ENCODE data around the gene NIN.

Gene NIN, protein sequence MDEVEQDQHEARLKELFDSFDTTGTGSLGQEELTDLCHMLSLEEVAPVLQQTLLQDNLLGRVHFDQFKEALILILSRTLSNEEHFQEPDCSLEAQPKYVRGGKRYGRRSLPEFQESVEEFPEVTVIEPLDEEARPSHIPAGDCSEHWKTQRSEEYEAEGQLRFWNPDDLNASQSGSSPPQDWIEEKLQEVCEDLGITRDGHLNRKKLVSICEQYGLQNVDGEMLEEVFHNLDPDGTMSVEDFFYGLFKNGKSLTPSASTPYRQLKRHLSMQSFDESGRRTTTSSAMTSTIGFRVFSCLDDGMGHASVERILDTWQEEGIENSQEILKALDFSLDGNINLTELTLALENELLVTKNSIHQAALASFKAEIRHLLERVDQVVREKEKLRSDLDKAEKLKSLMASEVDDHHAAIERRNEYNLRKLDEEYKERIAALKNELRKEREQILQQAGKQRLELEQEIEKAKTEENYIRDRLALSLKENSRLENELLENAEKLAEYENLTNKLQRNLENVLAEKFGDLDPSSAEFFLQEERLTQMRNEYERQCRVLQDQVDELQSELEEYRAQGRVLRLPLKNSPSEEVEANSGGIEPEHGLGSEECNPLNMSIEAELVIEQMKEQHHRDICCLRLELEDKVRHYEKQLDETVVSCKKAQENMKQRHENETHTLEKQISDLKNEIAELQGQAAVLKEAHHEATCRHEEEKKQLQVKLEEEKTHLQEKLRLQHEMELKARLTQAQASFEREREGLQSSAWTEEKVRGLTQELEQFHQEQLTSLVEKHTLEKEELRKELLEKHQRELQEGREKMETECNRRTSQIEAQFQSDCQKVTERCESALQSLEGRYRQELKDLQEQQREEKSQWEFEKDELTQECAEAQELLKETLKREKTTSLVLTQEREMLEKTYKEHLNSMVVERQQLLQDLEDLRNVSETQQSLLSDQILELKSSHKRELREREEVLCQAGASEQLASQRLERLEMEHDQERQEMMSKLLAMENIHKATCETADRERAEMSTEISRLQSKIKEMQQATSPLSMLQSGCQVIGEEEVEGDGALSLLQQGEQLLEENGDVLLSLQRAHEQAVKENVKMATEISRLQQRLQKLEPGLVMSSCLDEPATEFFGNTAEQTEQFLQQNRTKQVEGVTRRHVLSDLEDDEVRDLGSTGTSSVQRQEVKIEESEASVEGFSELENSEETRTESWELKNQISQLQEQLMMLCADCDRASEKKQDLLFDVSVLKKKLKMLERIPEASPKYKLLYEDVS (N-terminal part only)

DNA sequence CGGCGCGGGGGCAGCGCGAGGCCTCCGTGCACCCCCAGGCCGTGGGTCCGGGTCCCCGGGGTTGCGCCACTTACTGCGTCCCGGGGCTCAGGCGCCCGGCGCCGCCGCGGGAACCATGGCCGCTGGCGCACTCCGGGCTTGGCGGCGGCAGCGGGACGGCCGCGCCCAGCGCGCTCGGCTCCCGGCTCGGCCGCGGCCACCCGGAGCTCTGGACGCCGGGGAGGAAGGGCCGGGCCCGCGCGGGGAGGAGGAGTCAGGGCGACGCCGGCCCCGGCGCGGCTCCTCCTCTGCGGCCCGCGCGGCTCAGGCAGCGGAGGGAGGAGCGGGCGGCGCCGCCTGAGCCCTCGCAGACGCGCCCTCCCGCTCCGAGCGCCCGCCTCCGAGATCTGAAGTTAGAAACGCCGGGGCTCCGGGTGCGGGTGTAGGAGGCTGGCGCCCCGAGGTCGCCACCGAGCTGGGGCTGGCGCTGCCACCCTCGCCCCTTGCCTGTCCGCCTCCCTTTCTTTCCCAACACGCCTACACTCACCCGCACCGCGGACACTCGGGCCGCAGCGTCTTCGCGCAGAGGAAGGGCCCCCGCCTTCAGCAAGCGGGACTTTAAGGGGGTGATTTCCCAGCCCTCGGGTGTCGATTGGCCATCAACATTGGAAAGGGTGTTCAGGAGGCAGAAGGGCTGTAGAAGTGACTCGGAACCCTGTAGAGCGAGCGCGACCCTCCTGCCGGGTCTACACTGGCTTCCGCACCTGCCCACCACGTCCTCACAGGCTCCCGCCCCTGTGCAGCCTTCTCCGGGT, at the start of gene NIN:
NIN (minus strand) TSS at position 231 of the 794 bp plus-strand sequence. CDS start 9,106 bp downstream, outside the sequence.
- DNase-seq = peak; percentile 76 to 83

DNA sequence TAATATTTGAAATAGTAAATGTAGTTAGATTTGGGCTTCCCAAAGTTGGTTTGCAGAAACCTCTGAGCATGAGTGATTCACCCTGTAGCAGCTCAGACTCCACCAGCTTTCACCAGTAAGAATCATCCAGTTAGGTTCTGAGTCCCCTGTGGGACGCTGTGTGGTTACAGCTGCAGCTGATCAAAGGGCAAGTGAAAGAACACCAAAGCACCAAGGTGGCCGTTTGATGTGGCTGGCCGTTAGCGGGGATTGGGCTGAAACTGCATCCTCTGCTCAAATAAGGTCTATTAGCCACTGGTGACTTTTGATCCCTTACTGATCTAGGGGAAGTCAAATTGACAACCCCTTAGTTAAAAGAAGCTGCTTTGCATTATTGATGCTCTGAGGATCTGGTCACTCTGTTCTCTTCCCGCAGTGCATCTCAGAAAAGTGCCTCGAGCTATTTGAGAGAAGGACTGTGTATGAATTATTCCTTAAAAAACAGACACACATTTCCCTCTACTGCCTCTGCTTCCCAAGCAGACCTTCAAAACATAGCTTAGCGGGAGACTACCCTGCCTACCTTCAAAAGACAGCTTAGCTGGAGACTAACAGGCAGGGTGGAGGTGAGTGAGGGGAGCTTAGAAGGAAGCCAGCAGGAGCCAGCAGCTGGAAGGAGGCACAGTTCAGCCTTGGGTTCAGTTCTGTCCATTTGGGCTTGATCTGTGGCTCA, 44.6 kb upstream of the NIN start:
- DNase-seq = peak; percentile 78 to 79

DNA sequence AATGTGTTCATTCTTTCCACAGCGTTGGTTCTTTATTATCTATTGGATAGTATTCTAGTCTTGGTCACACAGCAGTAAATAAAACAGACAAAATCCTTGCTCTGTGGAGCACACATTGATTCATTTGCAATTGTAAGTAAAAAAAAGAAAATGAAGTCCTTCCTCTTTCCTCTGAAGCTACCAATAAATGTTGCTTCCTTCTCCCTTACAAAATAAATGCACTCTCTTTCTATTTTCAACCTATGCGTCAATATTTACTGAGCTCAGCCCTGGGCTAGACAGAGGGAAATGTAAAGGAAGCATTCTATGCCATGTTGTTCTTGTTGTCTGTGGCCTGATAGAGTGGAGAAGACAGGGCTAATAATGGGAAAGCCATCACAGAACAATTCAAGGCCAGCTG, 43.8 kb upstream of the NIN start:
- DNase-seq = no peak

DNA sequence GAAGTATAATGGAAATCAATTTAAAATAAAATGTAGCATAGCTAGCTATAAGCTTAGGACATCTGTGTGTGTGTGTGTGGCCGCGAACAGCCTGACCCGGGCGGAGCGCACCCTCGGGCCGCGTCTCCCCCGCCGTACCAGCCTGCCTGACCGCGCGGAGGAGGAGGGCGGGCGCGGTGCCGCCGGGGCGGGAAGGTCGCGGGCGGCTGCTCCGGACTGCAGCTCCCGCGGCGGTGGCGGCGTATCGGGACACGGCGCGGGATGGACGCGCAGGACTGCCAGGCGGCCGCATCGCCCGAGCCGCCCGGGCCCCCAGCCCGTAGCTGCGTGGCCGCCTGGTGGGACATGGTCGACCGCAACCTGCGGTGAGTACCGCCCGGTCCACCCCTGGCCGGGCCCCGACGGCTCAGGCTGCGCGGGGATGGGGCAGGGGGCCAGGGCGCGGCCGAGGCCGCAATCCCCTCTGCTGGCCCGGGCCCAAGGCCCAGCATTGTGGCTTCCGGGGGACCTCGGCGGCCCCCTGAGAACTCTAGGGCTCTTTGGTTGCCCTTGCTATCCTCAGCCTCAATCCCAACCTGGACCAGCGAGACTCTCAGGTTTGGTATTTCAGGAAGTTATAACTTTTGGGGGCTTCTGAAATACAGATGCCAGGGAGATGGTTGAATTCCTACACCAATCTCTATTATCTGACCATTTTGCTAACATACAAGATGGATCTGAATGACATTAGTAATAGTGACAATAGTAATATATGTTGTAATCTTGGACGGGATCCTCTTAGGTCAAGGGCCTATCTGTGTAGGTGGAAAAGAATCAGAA, 41.2 kb upstream of the NIN start, which contains the start of gene ABHD12B:
ABHD12B (plus strand) TSS at position 140 of the 819 bp plus-strand sequence; CDS start at position 262, 122 bp downstream.
- DNase-seq = no peak

DNA sequence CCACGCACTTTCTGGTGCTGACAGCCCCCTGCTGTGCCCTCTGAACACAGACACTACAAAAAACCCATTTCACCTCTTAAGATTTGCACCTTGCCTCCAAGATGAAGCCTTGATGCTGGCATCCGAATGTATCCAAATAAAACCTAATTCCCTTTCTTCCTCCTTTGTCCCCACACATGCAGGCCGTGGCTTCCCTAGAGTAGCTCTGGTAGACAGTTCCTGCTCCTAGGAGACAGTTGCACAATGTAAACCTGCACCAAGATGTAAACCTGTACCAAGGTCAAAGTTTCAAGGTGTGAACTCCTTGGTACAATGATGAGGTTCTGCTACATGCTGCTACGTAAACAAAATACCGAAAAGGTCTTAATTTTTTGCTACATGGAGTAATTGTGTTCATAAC, 40.3 kb upstream of the NIN start:
- no peak for DNase-seq

DNA sequence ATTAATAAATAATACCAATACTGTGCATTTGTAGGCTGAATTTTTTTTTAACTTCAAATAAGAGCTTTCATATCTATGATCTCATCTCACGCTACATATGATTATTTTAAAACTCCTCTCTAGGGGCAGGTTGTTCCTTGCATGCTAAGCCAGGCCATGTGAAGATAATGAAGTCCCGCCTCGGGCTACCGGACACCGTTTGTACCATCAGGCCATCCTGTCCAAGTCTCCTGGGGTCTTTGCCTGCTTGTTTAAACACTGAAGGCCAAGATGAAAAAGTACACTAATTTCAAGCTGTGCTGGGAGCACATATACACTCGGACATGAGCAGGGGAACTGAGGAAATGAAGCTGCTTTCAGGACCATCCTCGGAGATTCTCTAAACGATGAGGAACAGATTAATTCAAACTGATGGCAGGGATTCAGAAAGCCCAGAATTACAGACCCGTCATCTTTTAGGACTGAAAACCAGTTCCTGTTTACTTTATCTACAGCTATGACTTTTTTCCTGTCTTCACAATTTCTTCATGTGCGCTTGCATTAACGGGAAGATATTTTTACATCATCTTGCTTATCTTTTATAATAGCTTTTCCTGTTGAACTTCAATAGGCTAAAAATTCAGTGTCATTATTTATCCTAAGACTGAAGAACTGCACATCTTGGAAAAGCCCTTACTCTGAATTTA, 34.6 kb upstream of the NIN start:
- no peak for DNase-seq

DNA sequence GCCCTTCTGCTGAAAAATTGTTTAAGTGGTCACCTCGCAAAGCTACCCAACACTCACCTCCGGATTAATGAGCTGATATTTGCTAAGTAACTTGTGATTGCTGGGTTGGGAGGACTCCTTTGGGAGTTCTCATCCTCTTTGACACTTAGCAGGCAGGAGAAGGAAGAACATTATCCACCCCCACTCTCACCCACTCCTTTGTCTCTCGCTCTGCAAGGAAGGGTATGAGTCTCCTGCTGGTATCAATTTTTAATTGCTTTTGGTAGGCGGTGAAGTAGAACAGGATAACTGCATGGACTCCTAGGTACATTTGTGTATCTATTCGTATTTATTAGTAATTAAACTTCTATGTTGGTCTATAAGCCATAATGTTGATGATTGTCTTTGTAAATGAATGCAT, 34.0 kb upstream of the NIN start:
- no peak for DNase-seq

DNA sequence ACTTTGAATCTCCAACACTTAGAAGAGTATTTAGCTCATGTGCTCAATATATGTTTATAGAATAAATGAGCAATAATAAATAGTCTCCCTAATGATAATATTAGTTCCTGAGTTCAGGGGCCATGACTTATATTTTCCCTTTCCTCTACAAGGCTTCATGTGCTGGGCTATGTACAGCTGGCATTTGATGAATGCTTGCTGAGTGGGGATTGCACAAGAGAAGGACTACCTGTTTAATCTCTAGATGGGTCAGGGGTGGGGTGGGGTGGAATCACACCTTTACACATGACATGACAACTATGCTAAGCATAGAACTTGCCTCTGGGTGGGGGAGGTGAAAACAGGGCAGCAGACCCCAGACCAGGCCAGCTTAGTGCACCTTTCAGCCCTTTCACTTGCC, 33.3 kb upstream of the NIN start:
- no peak for DNase-seq

DNA sequence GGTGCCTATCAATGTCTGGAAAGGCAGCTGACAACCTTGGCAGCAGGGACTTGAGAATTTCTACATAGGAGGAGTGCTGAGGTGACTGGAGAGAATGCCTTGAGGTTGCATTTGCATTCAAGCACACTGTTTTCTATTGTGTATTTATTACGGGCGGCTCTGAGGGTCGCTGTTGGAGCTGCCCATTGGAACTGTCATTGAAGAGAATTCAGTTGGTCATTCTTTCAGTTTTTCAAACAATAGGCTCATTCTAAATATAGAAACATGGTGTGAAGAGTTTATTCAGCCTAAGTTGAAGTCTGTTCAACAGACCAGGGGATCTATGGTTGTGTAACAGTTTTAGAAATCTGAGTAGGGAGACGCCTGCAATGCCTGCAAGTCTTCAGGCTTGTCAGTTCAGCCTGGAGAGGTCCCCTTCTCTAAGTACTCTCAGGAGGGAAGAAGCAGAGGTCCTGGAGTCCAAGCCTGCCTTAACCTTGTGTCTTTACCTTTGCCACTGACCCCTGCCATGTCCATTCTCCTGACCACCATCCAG, 31.1 kb upstream of the NIN start:
- no peak for DNase-seq

DNA sequence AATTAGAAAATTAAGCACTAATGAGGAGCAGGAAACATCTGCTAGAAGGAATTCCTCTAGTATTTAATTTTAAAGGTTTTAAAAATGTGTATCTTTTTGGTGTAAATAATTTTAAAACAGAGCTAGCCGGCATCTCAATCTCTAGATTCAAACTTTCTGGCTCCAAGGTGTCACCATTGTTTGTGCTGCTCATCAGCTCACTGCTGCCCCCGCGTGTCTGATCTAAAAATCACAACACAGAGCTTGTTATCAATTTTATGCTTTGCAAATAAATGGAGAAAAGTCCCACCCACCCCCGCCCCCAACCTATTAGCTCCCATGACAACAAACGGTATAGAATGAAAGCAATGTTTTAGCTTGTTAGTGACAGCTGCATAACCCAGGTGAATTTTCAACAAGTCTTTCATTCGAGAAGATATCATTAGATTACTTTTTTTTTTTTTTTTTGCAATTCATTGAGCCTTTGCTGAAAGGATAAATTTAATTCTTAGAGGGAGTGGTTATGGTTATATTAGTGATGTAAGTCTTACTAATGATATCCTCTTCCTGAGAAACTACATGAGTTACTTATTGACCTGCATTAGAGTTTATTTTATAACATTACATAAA, 29.6 kb upstream of the NIN start:
- DNase-seq = peak; percentile 93 to 96

DNA sequence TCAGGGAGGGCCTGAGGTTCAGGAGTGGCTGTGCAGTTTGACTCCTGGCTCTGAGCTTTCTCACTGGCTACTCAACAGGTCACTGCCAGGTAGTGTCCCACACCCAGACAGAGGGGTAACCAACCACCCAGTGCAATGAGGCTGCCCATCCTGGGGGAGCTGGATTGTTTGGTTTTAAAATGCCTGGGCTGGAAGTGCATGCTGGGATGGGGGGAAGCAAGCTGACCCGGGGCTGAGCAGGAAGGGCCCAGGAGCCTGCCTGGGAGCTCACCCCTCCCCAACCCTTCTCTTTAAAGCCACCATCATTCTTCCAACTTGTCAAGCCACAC, 28.3 kb upstream of the NIN start:
- no peak for DNase-seq

DNA sequence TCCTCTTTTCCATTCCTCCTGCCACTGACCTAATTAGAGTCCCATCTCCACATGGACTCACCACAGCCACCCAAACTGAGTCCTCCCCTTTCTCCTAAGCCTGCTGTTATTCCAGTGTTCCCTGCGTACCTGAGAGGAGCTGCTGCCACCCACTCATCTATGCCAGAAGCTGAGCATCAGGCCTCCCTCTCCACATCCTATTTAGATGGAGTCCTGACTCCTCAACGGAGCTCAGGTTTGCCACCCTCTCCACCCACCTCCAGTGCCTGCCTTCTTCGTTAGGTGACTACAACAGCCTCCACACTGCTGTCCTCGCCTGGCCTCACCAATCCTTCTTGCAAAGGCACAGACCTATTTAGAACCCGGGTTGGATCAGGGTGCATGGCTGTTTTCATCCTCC, 25.7 kb upstream of the NIN start:
- DNase-seq = no peak

DNA sequence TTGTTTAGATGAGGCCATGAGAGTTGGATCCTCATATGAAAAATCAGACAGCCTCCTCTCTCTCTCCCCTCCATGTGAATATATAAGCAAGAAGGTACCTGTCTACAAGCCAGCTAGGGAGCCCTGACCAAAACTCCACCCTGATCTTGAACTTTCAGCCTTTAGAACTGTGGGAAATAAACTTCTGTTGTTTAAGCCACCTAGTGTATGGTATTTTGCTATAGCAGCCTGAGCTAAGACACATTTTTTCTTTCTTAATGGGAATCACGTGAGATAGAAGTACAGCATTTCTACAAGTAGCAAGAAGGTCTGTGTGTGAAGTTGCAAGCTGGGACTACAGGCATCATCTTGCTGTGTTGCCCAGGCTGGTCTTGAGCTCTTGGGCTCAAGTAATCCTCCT, 24.6 kb upstream of the NIN start:
- DNase-seq = no peak

DNA sequence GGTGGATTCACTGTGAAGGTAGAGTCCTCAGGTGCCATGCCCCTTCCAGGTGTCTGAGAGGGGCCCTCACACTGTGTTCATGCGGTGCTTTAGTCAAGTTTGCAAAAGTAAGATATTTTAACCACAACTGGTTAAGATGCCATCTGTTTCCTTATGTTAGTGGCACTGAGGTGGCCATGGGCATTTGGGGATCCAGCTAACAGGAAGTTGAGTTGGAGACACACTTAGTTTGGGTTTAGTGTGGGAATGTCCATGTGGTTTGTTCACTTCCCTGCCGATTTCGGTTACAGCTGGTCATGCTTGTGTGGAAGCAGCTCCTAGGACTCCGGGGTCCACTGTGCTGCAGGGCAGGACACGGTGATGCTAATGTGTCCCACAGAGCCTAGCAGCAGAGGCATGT, 23.6 kb upstream of the NIN start:
- no peak for DNase-seq

DNA sequence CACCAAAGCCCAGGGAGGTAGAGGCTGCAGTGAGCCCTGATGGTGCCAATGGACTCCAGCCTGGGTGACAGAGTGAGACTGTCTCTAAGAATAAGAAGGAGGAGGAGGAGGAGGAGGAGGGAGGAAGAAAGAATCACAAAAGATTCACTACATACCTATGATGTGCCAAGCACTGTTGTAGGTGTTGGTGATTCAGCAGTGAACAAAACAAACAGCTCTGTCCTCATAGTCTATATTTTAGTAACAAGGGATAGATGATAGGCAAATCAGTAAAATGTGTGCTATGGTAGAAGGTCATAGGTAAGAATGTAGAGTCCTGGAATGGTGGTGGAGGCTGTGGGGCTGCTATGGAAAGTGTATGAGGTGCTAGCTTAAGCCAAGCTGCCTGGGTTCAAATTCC, 22.9 kb upstream of the NIN start:
- no peak for DNase-seq

DNA sequence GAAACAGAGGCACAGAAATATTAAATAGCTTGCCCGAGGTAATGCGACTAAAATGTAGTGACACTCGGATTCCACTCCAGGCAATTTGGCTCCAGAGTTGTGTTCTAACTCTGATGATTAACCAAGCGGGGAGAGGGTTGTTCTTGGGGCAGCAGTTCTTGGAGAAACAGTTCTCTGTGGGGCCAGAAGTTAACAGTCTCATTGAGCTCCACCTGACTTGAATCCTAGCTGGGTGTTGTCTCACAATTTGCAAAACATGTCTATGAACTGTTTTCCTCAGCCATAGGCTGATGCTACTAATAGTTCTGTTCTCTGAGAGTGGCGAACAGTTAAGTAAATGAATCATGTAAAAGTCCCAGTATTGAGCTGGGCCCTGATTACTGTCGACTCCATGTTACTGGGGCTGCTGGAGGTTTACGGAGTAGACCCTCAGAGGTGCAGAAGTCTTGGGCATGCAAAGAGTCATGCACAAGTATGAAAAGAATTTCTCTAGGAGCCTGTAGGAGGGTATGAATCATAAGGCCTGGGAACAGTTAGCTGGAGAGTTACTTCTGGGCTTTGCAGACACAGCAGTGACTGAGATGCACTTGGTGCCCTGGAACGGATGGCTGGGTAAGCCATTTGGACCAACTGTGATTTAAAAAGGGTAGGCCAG, 15.4 kb upstream of the NIN start:
- no peak for DNase-seq

DNA sequence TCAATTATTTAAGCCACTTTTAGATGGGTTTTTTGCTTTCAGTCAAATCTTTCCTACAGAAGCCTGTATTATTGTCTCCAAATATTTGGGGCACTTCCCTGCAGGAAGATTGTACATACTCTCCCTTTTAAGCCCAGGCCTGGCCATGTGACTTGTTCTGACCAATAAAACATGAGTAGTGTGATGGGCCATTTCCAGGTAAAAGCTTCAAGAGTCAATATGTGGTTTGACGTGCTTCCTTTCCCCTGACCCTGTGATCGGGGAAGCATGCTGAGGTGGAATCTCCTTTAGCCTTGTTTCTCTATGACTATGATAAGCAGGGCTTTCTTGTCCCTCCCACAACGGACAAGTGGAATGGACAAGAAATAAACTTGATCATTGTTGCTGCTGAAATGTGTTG, 14.2 kb upstream of the NIN start:
- DNase-seq = no peak

DNA sequence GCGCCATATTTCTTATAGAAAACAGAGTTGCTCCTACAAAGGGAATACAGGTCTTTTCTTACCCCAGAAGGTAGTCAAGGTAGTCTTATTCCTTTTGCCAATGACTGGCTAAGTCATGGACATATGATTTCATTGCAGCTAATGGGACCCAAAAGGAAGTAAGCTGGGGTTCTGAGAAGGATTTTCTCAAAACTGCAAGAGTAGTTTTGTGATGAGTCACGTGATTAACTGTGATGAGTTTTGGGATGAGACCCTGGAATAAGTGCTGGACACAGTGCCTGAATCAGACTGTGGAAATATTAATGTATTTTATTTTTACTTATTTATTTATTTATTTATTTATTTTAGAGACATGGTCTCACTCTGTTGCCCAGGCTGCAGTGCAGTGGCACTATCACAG, 13.4 kb upstream of the NIN start:
- no peak for DNase-seq

DNA sequence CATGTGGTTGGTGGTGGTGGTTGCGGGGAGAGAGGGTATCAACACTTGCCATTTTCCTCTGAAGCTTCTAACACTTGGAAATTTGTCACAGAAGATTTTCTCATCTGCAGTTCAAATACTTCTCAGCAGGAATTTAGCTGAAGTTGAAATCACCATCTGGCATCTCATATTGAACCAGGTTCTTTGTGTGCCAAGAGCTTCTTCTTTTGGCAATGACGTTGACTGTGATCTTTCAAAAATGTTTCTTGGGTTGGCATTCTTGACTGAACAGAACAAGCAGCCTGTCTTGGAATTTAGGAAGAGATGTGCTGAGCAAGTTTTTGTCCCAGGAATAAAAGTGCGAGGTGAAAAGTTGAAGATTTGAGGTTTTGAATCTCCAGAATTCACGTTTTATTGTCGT, 8.7 kb upstream of the NIN start:
- no peak for DNase-seq
